HG02885 (cell line): ENCODE measurements around the gene GALNT18.

Source experiments
- ATAC-seq: cut with Tn5 transposase; IDR thresholded peaks from one replicate; pipeline ENCODE4 v1.9.1; 2021; ENCODE audit warnings: mild to moderate bottlenecking; ENCODE audit not compliant: unreplicated experiment, poor library complexity

Gene GALNT18

DNA sequence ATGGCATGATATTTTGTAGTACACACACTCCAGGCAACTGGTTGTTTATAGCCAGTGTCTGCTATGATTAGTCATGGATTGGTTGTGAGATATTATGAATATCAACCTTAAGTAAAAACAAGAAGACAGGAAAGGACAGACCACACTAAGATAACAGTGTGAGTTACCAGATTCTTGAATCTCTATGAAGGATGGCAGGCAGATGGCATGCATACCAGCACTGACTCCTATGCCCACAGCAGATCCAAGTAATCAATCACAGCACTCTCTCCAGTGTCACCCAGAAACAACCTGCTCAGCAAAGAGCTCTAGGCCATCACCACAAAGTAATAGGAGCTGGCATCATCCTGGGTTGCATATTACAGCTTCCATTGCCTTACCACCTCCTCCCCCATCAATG lies 116.6 kb downstream of the GALNT18 start:
- ATAC-seq: no peak

DNA sequence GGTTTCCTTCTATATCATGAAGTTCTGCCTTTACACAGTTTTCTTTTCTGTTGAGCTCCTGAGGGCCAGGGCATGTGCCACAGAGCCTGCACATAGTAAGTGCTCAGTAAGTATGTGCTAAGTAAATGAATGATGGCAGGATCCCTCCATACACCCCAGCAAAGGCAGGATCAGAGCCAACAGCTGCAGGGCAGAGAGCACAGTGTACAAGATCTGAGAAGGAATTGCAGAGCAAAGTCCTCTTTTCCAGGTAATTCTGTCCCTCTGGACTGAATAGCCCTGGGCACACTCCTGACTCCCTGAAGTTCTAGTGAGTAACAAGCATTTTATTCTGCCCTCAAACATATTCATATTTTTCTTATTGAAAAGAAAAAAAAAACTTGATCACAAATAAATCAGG lies 117.7 kb downstream of the GALNT18 start:
- no peak for ATAC-seq

- no peak for ATAC-seq
Observed at GRCh38 chr11:11502263-11502861, 119.4 kb downstream of the GALNT18 start.

DNA sequence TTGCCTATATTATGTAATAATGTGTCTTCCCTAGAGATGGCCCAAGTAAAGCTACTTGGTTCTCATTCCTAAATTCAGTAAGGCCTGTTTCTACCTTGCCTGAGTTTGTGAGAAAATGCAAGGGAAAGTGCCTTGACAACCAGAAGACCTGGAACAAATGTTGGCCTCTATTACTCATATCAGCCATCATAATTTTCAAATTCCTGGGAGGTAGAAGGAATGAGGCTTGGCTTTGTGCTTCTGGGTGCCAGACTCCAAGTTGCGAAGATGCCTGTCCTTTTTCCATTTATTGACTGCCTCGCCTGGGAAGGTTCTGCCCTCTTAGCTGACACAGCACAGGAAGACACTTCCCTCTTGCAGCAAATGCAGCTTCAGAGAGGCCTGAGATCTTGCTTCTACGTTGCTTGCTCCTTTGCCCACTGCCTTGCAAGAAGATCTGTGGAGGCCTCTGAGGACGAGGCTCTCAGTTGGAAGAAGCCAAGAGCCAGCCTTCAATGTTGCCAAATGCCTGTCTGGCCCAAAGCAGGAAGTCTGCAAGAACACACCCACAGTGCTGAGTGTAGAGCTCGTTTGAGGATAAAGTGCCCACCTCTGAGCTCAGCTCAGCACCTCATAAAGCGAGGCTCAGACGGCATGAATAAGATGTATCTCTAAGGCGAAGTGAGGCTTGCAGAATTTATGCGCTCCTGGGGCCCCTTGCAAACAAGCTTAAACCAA lies 120.1 kb downstream of the GALNT18 start:
- no peak for ATAC-seq

GRCh38 chr11:11500744-11501487 lies 120.9 kb downstream of the GALNT18 start:
- ATAC-seq: no peak

- no peak for ATAC-seq
Observed at GRCh38 chr11:11499300-11499699, 122.5 kb downstream of the GALNT18 start.

GRCh38 chr11:11498195-11498594 lies 123.6 kb downstream of the GALNT18 start:
- no peak for ATAC-seq

GRCh38 chr11:11496879-11497278 lies 124.9 kb downstream of the GALNT18 start:
- ATAC-seq: no peak

DNA sequence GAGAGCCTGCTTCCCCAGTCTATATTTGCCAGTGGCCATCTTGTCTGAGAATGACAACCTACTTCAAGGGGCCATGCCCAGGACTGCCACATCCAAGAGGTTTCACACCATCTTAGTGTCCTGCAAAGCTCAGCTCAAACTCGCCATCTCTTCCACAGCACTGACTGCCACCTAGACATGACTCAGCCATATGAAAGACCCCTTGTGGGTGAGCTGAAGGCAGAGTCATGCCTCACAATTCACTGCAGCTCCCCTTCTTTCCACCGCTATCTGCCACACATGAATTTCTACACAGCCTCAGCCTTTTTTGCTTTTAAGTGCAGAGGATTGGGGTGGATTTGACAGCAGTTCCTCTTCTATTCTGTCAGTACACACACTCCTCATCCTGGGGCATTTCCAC lies 127.5 kb downstream of the GALNT18 start:
- no peak for ATAC-seq

GRCh38 chr11:11493698-11494097 lies 128.1 kb downstream of the GALNT18 start:
- ATAC-seq: no peak

DNA sequence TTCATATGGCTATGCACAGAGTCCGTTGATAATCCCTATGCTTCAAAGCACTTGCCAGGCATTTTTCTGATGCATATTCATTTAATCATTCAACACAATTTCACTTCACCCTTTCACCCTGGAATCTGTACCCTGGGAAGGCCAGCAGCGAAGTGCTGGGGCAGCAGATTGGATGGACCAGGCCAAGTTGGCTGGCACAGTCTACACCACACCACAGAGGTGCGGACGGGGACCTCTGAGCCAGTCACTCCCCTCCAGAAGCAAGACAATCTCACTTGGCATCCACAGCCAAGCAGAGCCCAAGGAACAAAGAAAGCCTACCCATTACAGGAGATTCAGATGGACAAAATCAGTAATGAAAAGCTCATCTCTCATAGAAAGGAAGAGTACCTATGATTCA lies 130.2 kb downstream of the GALNT18 start:
- no peak for ATAC-seq

DNA sequence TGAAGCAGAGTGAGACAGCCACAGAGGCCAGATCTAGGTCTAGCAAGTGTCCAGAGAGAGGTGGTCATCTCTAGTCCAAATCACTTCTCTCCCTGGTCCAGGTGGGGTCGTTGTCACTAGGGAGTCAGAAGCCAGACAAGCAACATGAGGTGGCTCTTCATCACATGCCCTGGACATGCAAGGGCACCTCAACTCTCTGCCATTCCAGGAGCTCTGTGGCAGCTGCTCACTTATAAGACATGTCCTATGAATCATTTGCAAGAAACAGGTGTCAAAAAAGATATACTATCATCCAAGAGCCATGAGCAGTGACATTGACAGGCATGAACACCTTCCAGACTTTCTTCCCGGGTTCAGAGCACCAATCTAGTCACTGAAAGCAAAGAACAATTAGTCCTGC lies 130.8 kb downstream of the GALNT18 start:
- ATAC-seq: no peak

- ATAC-seq: no peak
Observed at GRCh38 chr11:11486423-11486822, 135.4 kb downstream of the GALNT18 start.

GRCh38 chr11:11486002-11486401 lies 135.8 kb downstream of the GALNT18 start:
- no peak for ATAC-seq

- no peak for ATAC-seq
Observed at GRCh38 chr11:11483627-11484026, 138.2 kb downstream of the GALNT18 start.

DNA sequence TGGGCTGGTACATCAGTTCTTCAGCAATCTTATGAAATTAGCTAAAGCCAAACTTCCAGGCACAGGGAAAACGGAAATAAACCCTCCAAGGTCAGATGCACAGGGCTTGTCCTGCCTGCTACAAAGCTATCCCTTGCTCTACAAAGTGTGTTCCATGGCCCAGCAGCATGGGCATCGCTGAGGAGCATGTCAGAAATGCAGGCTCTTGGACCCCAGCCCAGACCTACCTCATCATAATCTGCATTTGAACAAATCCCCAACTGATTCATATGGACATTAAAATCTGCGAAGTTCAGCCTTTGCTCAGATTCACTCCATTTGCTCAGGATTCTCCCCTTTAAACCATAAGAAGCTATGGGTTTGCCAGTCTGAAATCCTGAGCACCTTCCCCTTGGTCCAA lies 139.1 kb downstream of the GALNT18 start:
- ATAC-seq: no peak

- ATAC-seq: no peak
Observed at GRCh38 chr11:11481371-11481770, 140.4 kb downstream of the GALNT18 start.

DNA sequence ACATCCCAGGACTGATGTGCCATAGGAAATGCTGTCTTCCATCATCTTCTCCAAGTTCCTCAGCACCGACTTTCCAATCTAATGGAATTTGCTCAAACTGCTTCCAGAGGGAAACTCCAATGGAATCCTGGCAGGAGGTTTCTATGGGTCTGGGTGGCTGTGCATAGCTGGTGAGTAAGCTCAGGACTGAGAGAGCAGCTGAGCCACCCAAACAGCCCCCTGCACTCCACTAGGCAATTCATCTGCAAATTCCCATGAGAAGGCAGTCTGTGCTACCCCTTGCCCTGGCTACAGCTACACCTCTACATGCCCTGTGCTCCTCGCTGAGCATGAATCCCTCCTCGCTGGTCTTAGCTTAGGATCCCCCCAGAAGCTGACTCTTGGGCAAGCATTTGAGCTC lies 140.8 kb downstream of the GALNT18 start:
- ATAC-seq: no peak

DNA sequence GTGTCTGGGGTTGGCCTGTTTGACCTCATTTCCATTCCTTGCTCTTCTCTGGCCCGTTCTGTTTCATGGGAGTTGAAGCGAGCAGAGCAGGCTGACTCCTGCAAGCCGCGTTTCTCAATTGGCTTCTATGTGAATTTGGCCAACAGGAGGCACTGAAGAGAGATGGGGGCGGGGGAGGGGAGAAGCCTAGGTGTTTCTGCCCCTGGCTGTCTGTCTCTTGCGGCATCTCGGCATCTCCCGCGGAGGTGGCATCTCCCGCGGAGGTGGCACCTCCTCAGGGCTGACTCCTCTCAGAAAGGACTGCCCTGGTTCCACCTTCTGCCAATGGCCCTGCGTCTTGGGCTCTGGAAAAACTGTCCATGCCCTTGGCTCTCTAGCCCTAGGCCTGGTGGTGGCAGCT lies 143.1 kb downstream of the GALNT18 start:
- no peak for ATAC-seq

GRCh38 chr11:11477695-11478420 lies 143.9 kb downstream of the GALNT18 start:
- ATAC-seq: no peak
